PC-3 (cell line): Measurements from ENCODE around the gene UVSSA. TPM values are rescaled to one million over a fixed set of nuclear protein-coding genes. Genes with fewer than 3 reads are reported as not detected.
A peak's percentile ranks its signal among the peaks of the same experiment; 100 is the strongest.

Experiments
- ATAC-seq: fragments of 200-7000 bp; cut with Tn5 transposase; 2 replicates; pipeline ENCODE4 v1.9.1; 2020; ENCODE audit warnings: mild to moderate bottlenecking, moderate library complexity
- BruUV-seq: library from RNA; stranded (reverse); fragments of 400-500 nt; replicated peaks from 2 replicates; lab custom pipeline; 2021; lab: Mats Ljungman, UMichigan
- CTCF ChIA-PET: fragments of 300-600 bp; sonication (Branson Sonifier 250); formaldehyde crosslinking; loops from one replicate; lab custom pipeline; 2022; ENCODE audit warnings: antibody characterized with exemption; lab: Charles Lee
- POLR2A ChIA-PET: fragments of 300-600 bp; sonication (Branson Sonifier 250); formaldehyde crosslinking; loops from one replicate; lab custom pipeline; 2022; ENCODE audit warnings: antibody characterized with exemption; ENCODE audit not compliant: unreplicated experiment; lab: Charles Lee
- DNase-seq: peaks from one replicate; pipeline ENCODE4 v3.0.0-alpha.2; 2015
- H2AFZ ChIP-seq: fragments of 300-600 bp; sonication (generic); 2 replicates; pipeline ENCODE4 v1.6.0; 2016; ENCODE audit warnings: antibody characterized with exemption, low read length
- H3F3A ChIP-seq: fragments of 300-600 bp; sonication (generic); one replicate; pipeline ENCODE4 v1.6.0; 2017; ENCODE audit warnings: antibody characterized with exemption, low read length, control low read depth, mild to moderate bottlenecking; ENCODE audit not compliant: unreplicated experiment
- H3K27ac ChIP-seq: fragments of 300-600 bp; sonication (generic); 2 replicates; pipeline ENCODE4 v1.5.1; 2016; ENCODE audit warnings: mild to moderate bottlenecking, low read length
- H3K27me3 ChIP-seq: fragments of 300-600 bp; sonication (generic); 2 replicates; pipeline ENCODE4 v1.6.1; 2016; ENCODE audit warnings: low read length, mixed read lengths
- H3K36me3 ChIP-seq: fragments of 300-600 bp; sonication (generic); 2 replicates; pipeline ENCODE4 v1.6.1; 2016; ENCODE audit warnings: low read depth, mixed run types, low read length, mixed read lengths
- H3K4me1 ChIP-seq: fragments of 300-600 bp; sonication (generic); 2 replicates; pipeline ENCODE4 v1.5.1; 2016; ENCODE audit warnings: low read length; ENCODE audit not compliant: insufficient read depth
- H3K4me2 ChIP-seq: fragments of 300-600 bp; sonication (generic); 2 replicates; pipeline ENCODE4 v1.6.0; 2016; ENCODE audit warnings: low read length
- H3K4me3 ChIP-seq: fragments of 300-600 bp; sonication (generic); 2 replicates; pipeline ENCODE4 v1.5.1; 2016; ENCODE audit warnings: mild to moderate bottlenecking, low read length, mixed read lengths
- H3K79me2 ChIP-seq: fragments of 300-600 bp; sonication (generic); 2 replicates; pipeline ENCODE4 v1.6.1; 2017; ENCODE audit warnings: low read length, mixed read lengths
- H3K9ac ChIP-seq: fragments of 300-600 bp; sonication (generic); 2 replicates; pipeline ENCODE4 v1.6.0; 2016; ENCODE audit warnings: mild to moderate bottlenecking, low read length
- H3K9me2 ChIP-seq: fragments of 300-600 bp; sonication (generic); replicated peaks from 2 replicates; pipeline ENCODE4 v1.6.1; 2016; ENCODE audit warnings: mixed run types, low read length, mixed read lengths
- H3K9me3 ChIP-seq: fragments of 300-600 bp; sonication (generic); 2 replicates; pipeline ENCODE4 v1.6.1; 2016; ENCODE audit warnings: low read length, mixed read lengths
- H4K20me1 ChIP-seq: fragments of 300-600 bp; sonication (generic); 2 replicates; pipeline ENCODE4 v1.6.1; 2016; ENCODE audit warnings: low read length, mixed read lengths
- EZH2 ChIP-seq: fragments of 300-600 bp; sonication (generic); IDR thresholded peaks from one replicate; pipeline ENCODE4 v1.6.1; 2017; ENCODE audit warnings: antibody characterized with exemption, mild to moderate bottlenecking, low read length; ENCODE audit not compliant: unreplicated experiment
- EZH2phosphoT487 ChIP-seq: fragments of 300-600 bp; sonication (generic); IDR thresholded peaks from 2 replicates; pipeline ENCODE4 v1.6.1; 2018; ENCODE audit warnings: mild to moderate bottlenecking, antibody characterized with exemption, low read length, borderline replicate concordance
- intact Hi-C: fragments of 100-400 bp; cut with micrococcal nuclease; formaldehyde crosslinking; loops from 2 replicates; pipeline ENCODE4 v1.9.0; 2023
- total RNA-seq: library from RNA; depleted of rRNA; stranded (reverse); fragments of >200 nt; gene quantifications from 2 replicates; pipeline ENCODE4 v1.2.3, GENCODE V29; 2014
- TF ChIP-seq, protein P1 (sequence below): fragments of 300-600 bp; sonication (generic); conservative IDR thresholded peaks from 2 replicates; pipeline ENCODE4 v1.5.1; 2017; ENCODE audit warnings: antibody characterized with exemption, low read depth, mild to moderate bottlenecking, low read length

Gene UVSSA
- total RNA-seq, 1 experiment from 2014 or later: 6.2 TPM

DNA sequence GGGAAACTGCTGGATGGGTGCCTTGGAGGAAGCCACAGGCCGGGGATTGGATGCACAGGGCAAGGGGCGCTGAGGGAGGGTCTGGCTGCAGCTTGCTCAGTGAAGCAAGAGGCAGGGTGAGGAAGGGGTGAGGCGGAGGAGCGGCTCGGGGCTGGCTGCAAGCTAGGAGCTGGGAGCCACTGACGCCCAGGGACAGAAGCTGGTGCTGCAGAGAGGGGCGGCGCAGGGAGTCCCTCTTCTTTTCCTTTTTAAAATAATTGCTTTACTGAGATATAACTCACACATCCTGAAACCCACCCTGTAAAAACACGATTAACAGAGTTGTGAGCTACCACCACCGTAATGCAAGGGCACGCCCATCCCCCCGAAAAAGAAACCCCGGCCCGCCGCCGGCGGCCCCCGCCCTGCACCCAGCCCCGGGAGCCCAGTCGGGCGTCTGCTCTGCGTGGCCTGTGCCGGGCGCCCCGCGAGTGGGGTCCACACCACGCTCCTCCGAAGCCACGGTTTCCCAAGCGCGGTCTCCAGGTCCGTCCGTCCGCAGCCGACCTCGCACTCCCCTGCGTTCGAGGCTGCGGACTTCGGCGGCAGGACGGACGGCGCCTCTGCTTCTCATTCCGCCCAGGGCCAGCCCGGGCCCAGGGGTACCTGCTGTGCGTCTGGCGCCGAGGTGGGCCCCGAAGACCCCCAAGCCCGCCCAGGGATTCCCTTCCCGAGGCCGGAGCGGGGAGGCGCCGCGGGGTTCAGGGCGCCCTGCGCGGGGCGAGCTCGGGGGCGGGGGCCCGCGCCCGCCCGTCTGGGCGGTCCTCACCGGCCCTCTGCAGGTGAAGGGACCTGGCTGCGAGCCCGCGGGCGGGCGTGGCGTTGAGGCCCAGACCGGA is 866 bp upstream of the UVSSA start:
- ChIA-PET CTCF (interaction anchor here (0.5 kb wide), 1 partner anchor 86 kb away, joined by 5 read pairs; no protein-coding TSS in a partner anchor), POLR2A (interaction anchor here (0.6 kb wide), 3 partner anchors 55 to 293 kb away, joined by 3 to 9 read pairs (median 5); no protein-coding TSS in a partner anchor)
- H3K27ac ChIP-seq: peak overlapping the region; percentile 62
- TF ChIP-seq EZH2phosphoT487: no peak
- TF ChIP-seq, protein P1, sequence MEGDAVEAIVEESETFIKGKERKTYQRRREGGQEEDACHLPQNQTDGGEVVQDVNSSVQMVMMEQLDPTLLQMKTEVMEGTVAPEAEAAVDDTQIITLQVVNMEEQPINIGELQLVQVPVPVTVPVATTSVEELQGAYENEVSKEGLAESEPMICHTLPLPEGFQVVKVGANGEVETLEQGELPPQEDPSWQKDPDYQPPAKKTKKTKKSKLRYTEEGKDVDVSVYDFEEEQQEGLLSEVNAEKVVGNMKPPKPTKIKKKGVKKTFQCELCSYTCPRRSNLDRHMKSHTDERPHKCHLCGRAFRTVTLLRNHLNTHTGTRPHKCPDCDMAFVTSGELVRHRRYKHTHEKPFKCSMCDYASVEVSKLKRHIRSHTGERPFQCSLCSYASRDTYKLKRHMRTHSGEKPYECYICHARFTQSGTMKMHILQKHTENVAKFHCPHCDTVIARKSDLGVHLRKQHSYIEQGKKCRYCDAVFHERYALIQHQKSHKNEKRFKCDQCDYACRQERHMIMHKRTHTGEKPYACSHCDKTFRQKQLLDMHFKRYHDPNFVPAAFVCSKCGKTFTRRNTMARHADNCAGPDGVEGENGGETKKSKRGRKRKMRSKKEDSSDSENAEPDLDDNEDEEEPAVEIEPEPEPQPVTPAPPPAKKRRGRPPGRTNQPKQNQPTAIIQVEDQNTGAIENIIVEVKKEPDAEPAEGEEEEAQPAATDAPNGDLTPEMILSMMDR: peak; percentile 37; the same call in 1 of the 2 replicates
- no peaks in the 10 kb centered on the region for H4K20me1 ChIP-seq
- H3K4me2 ChIP-seq: peak overlapping the region; percentile 96
- peaks cover 35% of the 10 kb centered on the region for H3K4me1 ChIP-seq
- peak overlapping the region; percentile 83 for H2AFZ ChIP-seq
- H3F3A ChIP-seq: no peaks in the 10 kb centered on the region
- peak; percentile 33 for DNase-seq
- peak overlapping the region; percentile 73 for H3K4me3 ChIP-seq
- peaks cover 34% of the 10 kb centered on the region for H3K79me2 ChIP-seq
- ATAC-seq: peak; percentile 17
- H3K9me3 ChIP-seq: no peaks in the 10 kb centered on the region
- no peaks in the 10 kb centered on the region for H3K27me3 ChIP-seq
- no peaks in the 10 kb centered on the region for H3K36me3 ChIP-seq
- no peaks in the 10 kb centered on the region for H3K9me2 ChIP-seq
- no TSS peak for BruUV-seq
- intact Hi-C loops: loop anchor here (5.0 kb wide), 1 partner anchor 59 kb away; the partner anchor contains the start of gene MAEA
- H3K9ac ChIP-seq: peak overlapping the region; percentile 89

DNA sequence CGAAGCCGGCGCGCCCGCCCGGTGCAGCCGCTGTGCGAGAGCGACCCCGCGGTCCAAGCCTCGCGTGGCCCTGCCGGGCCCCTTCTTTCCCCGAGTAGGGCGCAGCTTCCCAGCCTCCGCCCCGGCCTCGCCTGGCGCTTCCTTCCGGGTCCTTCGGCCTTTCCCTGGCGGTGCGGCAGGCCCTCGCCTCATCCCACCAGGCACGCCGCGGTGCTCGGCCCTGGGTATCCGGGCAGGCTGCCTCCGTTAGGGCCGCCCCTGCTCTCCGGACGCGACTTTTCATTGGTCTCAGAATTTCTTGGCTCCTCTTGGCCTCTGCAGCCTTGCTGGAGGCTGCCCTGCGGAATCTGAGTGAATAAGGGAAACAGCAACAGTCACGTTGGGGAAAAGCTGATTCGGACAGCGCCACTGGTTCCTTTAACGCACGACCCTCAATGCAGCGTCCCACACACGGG is 429 bp downstream of the UVSSA start:
- ChIA-PET CTCF (no interaction called here), POLR2A (interaction anchor here (0.7 kb wide), 1 partner anchor 99 kb away, joined by 3 read pairs; the partner anchor contains the start of gene CTBP1)
- Histone ChIP-seq H3K27ac (peak overlapping the region; percentile 80), H2AFZ (peak overlapping the region; percentile 66), H3K4me2 (peak overlapping the region; percentile 90), H3K79me2 (peaks cover 34% of the 10 kb centered on the region), H3K9ac (peak overlapping the region; percentile 85), H3K9me2 (no peaks in the 10 kb centered on the region), H3K4me3 (peak overlapping the region; percentile 73), H3K27me3 (no peaks in the 10 kb centered on the region), H3K36me3 (no peaks in the 10 kb centered on the region), H3F3A (no peaks in the 10 kb centered on the region), H3K9me3 (no peaks in the 10 kb centered on the region), H4K20me1 (no peaks in the 10 kb centered on the region), H3K4me1 (peaks cover 35% of the 10 kb centered on the region)
- TF ChIP-seq EZH2phosphoT487: no peak
- TF ChIP-seq EZH2: no peak
- TF ChIP-seq, protein P1: no peak
- ATAC-seq (peak; percentile 35), DNase-seq (peak; percentile 55)
- no TSS peak for BruUV-seq
- intact Hi-C loops: loop anchor here (5.0 kb wide), 1 partner anchor 60 kb away; the partner anchor contains the start of gene MAEA
